Smooth muscle cell of trachea (primary cell): ENCODE results near the gene GPR33. TPM values are rescaled to one million over a fixed set of nuclear protein-coding genes. Genes with fewer than 3 reads are reported as not detected.

Experiments
- total RNA-seq: library from RNA; depleted of rRNA; stranded (reverse); fragments of >200 nt; gene quantifications from 2 replicates; pipeline ENCODE4 v1.2.1, GENCODE V29; 2014

Gene GPR33
- not detected in 2 replicates for total RNA-seq

GRCh38 chr14:31487886-31488285 lies at the start of gene GPR33:
TSS of gene GPR33 (minus strand) at chr14:31488039. CDS start at chr14:31483965, 4,074 bp downstream.

GRCh38 chr14:31456841-31457664 lies 30.8 kb downstream of the GPR33 start, which contains the start of gene DTD2:
TSS of gene DTD2 (minus strand) at chr14:31457506. CDS start at chr14:31457393, 113 bp downstream.

Other genes with a start within 250 kb of the GPR33 start
- gene HEATR5A, start 67.5 kb downstream of the GPR33 start, total RNA-seq: 46.8 and 53.6 TPM in 2 replicates
- 40.5 and 45.2 TPM in 2 replicates for gene DTD2, start 30.5 kb downstream of the GPR33 start, total RNA-seq
- gene NUBPL, start 73.4 kb upstream of the GPR33 start, total RNA-seq: 9.4 and 18.9 TPM in 2 replicates